ENCODE results near the gene P2RY14. TPM values are rescaled to one million over a fixed set of nuclear protein-coding genes. Genes with fewer than 3 reads are reported as not detected.

P2RY14 gene
- total and polyA plus RNA-seq, 2 experiments from 2014 or later: not detected

- H3K9me3 ChIP-seq (ENCODE audit: low read depth): no peaks in the 10 kb centered on the region
- TF ChIP-seq EZH2phosphoT487 (IDR thresholded peaks at IDR 0.05; ENCODE audit: insufficient read depth, low read depth): no peak
- no peak for TF ChIP-seq EZH2 (IDR thresholded peaks at IDR 0.05; ENCODE audit: insufficient read depth, poor library complexity, severe bottlenecking)
- no peaks in the 10 kb centered on the region for H3K36me3 ChIP-seq (ENCODE audit: low read depth)
- H2AFZ ChIP-seq: no peak overlapping the region
- H3K4me2 ChIP-seq (ENCODE audit: unreplicated experiment): no peak overlapping the region
- H3K4me1 ChIP-seq (ENCODE audit: insufficient read depth): peaks cover 11% of the 10 kb centered on the region
- H4K20me1 ChIP-seq (ENCODE audit: insufficient read depth): no peaks in the 10 kb centered on the region
- in situ Hi-C loops (cut with MboI): no loop called here
- H3K9me2 ChIP-seq (ENCODE audit: insufficient read depth): no peaks in the 10 kb centered on the region
- no peak overlapping the region for H3K4me3 ChIP-seq
- H3K27ac ChIP-seq: no peak overlapping the region
- no peak overlapping the region for H3K9ac ChIP-seq
- WGBS, 2 experiments (ENCODE audit: low coverage in 1 of 2, low lambda C conversion rate in 2 of 2, missing lambda C conversion rate in 2 of 2): 87 to 93% methylated on average over 4 of the region's 4 CpGs
- no peaks in the 10 kb centered on the region for H3K27me3 ChIP-seq (replicated peaks; ENCODE audit: insufficient read depth)
- DNase-seq: no peak
- H3K79me2 ChIP-seq (ENCODE audit: insufficient read depth): no peaks in the 10 kb centered on the region
- H3F3A ChIP-seq (ENCODE audit: insufficient read depth): no peaks in the 10 kb centered on the region
Observed at GRCh38 chr3:151199554-151200438, 78.5 kb downstream of the P2RY14 start.

GRCh38 chr3:151198849-151199248, 79.5 kb downstream of the P2RY14 start:
- TF ChIP-seq EZH2phosphoT487 (IDR thresholded peaks at IDR 0.05; ENCODE audit: insufficient read depth, low read depth) (no peak), EZH2 (IDR thresholded peaks at IDR 0.05; ENCODE audit: insufficient read depth, poor library complexity, severe bottlenecking) (no peak)
- Histone ChIP-seq H3K27me3 (replicated peaks; ENCODE audit: insufficient read depth) (no peaks in the 10 kb centered on the region), H3K4me3 (no peak overlapping the region), H3K27ac (no peak overlapping the region; the same call in 1 of the 2 replicates), H3K79me2 (ENCODE audit: insufficient read depth) (no peaks in the 10 kb centered on the region), H3K4me1 (ENCODE audit: insufficient read depth) (peaks cover 11% of the 10 kb centered on the region), H3F3A (ENCODE audit: insufficient read depth) (no peaks in the 10 kb centered on the region), H3K9ac (no peak overlapping the region), H2AFZ (no peak overlapping the region), H4K20me1 (ENCODE audit: insufficient read depth) (no peaks in the 10 kb centered on the region), H3K4me2 (ENCODE audit: unreplicated experiment) (no peak overlapping the region), H3K9me3 (ENCODE audit: low read depth) (no peaks in the 10 kb centered on the region), H3K9me2 (ENCODE audit: insufficient read depth) (no peaks in the 10 kb centered on the region), H3K36me3 (ENCODE audit: low read depth) (no peaks in the 10 kb centered on the region)
- in situ Hi-C loops (cut with MboI): no loop called here
- WGBS, 2 experiments (ENCODE audit: low coverage in 1 of 2, low lambda C conversion rate in 2 of 2, missing lambda C conversion rate in 2 of 2): 98% methylated on average over 5 of the region's 5 CpGs
- DNase-seq: no peak

GRCh38 chr3:151197981-151198767, 80.2 kb downstream of the P2RY14 start:
- Histone ChIP-seq H3K9me3 (ENCODE audit: low read depth) (no peaks in the 10 kb centered on the region), H3K79me2 (ENCODE audit: insufficient read depth) (no peaks in the 10 kb centered on the region), H3K27ac (peak overlapping the region; percentile 35), H3K4me3 (no peak overlapping the region), H3K9me2 (ENCODE audit: insufficient read depth) (no peaks in the 10 kb centered on the region; the same call in 1 of the 2 replicates), H3K27me3 (replicated peaks; ENCODE audit: insufficient read depth) (no peaks in the 10 kb centered on the region), H4K20me1 (ENCODE audit: insufficient read depth) (no peaks in the 10 kb centered on the region), H2AFZ (no peak overlapping the region), H3K36me3 (ENCODE audit: low read depth) (no peaks in the 10 kb centered on the region), H3F3A (ENCODE audit: insufficient read depth) (no peaks in the 10 kb centered on the region), H3K9ac (no peak overlapping the region), H3K4me1 (ENCODE audit: insufficient read depth) (peaks cover 11% of the 10 kb centered on the region), H3K4me2 (ENCODE audit: unreplicated experiment) (peak overlapping the region; percentile 43)
- in situ Hi-C loops (cut with MboI): no loop called here
- TF ChIP-seq EZH2phosphoT487 (IDR thresholded peaks at IDR 0.05; ENCODE audit: insufficient read depth, low read depth) (no peak), EZH2 (IDR thresholded peaks at IDR 0.05; ENCODE audit: insufficient read depth, poor library complexity, severe bottlenecking) (no peak)
- 78% methylated on average over 6 of the region's 6 CpGs for WGBS, 2 experiments (ENCODE audit: low coverage in 1 of 2, low lambda C conversion rate in 2 of 2, missing lambda C conversion rate in 2 of 2)
- peak; percentile 56 for DNase-seq

GRCh38 chr3:151197228-151197627, 81.1 kb downstream of the P2RY14 start:
- no peaks in the 10 kb centered on the region for H3F3A ChIP-seq (ENCODE audit: insufficient read depth)
- in situ Hi-C loops (cut with MboI): no loop called here
- no peaks in the 10 kb centered on the region for H4K20me1 ChIP-seq (ENCODE audit: insufficient read depth)
- H3K9me3 ChIP-seq (ENCODE audit: low read depth): no peaks in the 10 kb centered on the region
- WGBS, 2 experiments (ENCODE audit: low coverage in 1 of 2, low lambda C conversion rate in 2 of 2, missing lambda C conversion rate in 2 of 2): 93 to 97% methylated on average over 8 of the region's 8 CpGs
- H3K9me2 ChIP-seq (ENCODE audit: insufficient read depth): no peaks in the 10 kb centered on the region; the same call in 1 of the 2 replicates
- TF ChIP-seq EZH2 (IDR thresholded peaks at IDR 0.05; ENCODE audit: insufficient read depth, poor library complexity, severe bottlenecking) (no peak), EZH2phosphoT487 (IDR thresholded peaks at IDR 0.05; ENCODE audit: insufficient read depth, low read depth) (no peak)
- no peak overlapping the region for H2AFZ ChIP-seq
- H3K4me2 ChIP-seq (ENCODE audit: unreplicated experiment): no peak overlapping the region
- H3K79me2 ChIP-seq (ENCODE audit: insufficient read depth): no peaks in the 10 kb centered on the region
- H3K36me3 ChIP-seq (ENCODE audit: low read depth): no peaks in the 10 kb centered on the region
- no peak for DNase-seq
- H3K27ac ChIP-seq: no peak overlapping the region
- H3K4me1 ChIP-seq (ENCODE audit: insufficient read depth): peaks cover 11% of the 10 kb centered on the region
- H3K9ac ChIP-seq: no peak overlapping the region
- no peaks in the 10 kb centered on the region for H3K27me3 ChIP-seq (replicated peaks; ENCODE audit: insufficient read depth)
- no peak overlapping the region for H3K4me3 ChIP-seq
